PC-3 (cell line): ENCODE results near the gene CHD5. TPM values are rescaled to one million over a fixed set of nuclear protein-coding genes. Genes with fewer than 3 reads are reported as not detected.

Experiments
- ATAC-seq: fragments of 200-7000 bp; cut with Tn5 transposase; 2 replicates; pipeline ENCODE4 v1.9.1; 2020; ENCODE audit warnings: mild to moderate bottlenecking, moderate library complexity
- BruUV-seq: library from RNA; stranded (reverse); fragments of 400-500 nt; replicated peaks from 2 replicates; lab custom pipeline; 2021; lab: Mats Ljungman, UMichigan
- CTCF ChIA-PET: fragments of 300-600 bp; sonication (Branson Sonifier 250); formaldehyde crosslinking; loops from one replicate; lab custom pipeline; 2022; ENCODE audit warnings: antibody characterized with exemption; lab: Charles Lee
- POLR2A ChIA-PET: fragments of 300-600 bp; sonication (Branson Sonifier 250); formaldehyde crosslinking; loops from one replicate; lab custom pipeline; 2022; ENCODE audit warnings: antibody characterized with exemption; ENCODE audit not compliant: unreplicated experiment; lab: Charles Lee
- DNase-seq: peaks from one replicate; pipeline ENCODE4 v3.0.0-alpha.2; 2015
- H2AFZ ChIP-seq: fragments of 300-600 bp; sonication (generic); 2 replicates; pipeline ENCODE4 v1.6.0; 2016; ENCODE audit warnings: antibody characterized with exemption, low read length
- H3F3A ChIP-seq: fragments of 300-600 bp; sonication (generic); one replicate; pipeline ENCODE4 v1.6.0; 2017; ENCODE audit warnings: antibody characterized with exemption, low read length, control low read depth, mild to moderate bottlenecking; ENCODE audit not compliant: unreplicated experiment
- H3K27ac ChIP-seq: fragments of 300-600 bp; sonication (generic); 2 replicates; pipeline ENCODE4 v1.5.1; 2016; ENCODE audit warnings: mild to moderate bottlenecking, low read length
- H3K27me3 ChIP-seq: fragments of 300-600 bp; sonication (generic); 2 replicates; pipeline ENCODE4 v1.6.1; 2016; ENCODE audit warnings: low read length, mixed read lengths
- H3K36me3 ChIP-seq: fragments of 300-600 bp; sonication (generic); 2 replicates; pipeline ENCODE4 v1.6.1; 2016; ENCODE audit warnings: low read depth, mixed run types, low read length, mixed read lengths
- H3K4me1 ChIP-seq: fragments of 300-600 bp; sonication (generic); 2 replicates; pipeline ENCODE4 v1.5.1; 2016; ENCODE audit warnings: low read length; ENCODE audit not compliant: insufficient read depth
- H3K4me2 ChIP-seq: fragments of 300-600 bp; sonication (generic); 2 replicates; pipeline ENCODE4 v1.6.0; 2016; ENCODE audit warnings: low read length
- H3K4me3 ChIP-seq: fragments of 300-600 bp; sonication (generic); 2 replicates; pipeline ENCODE4 v1.5.1; 2016; ENCODE audit warnings: mild to moderate bottlenecking, low read length, mixed read lengths
- H3K79me2 ChIP-seq: fragments of 300-600 bp; sonication (generic); 2 replicates; pipeline ENCODE4 v1.6.1; 2017; ENCODE audit warnings: low read length, mixed read lengths
- H3K9ac ChIP-seq: fragments of 300-600 bp; sonication (generic); 2 replicates; pipeline ENCODE4 v1.6.0; 2016; ENCODE audit warnings: mild to moderate bottlenecking, low read length
- H3K9me2 ChIP-seq: fragments of 300-600 bp; sonication (generic); replicated peaks from 2 replicates; pipeline ENCODE4 v1.6.1; 2016; ENCODE audit warnings: mixed run types, low read length, mixed read lengths
- H3K9me3 ChIP-seq: fragments of 300-600 bp; sonication (generic); 2 replicates; pipeline ENCODE4 v1.6.1; 2016; ENCODE audit warnings: low read length, mixed read lengths
- H4K20me1 ChIP-seq: fragments of 300-600 bp; sonication (generic); 2 replicates; pipeline ENCODE4 v1.6.1; 2016; ENCODE audit warnings: low read length, mixed read lengths
- EZH2 ChIP-seq: fragments of 300-600 bp; sonication (generic); IDR thresholded peaks from one replicate; pipeline ENCODE4 v1.6.1; 2017; ENCODE audit warnings: antibody characterized with exemption, mild to moderate bottlenecking, low read length; ENCODE audit not compliant: unreplicated experiment
- EZH2phosphoT487 ChIP-seq: fragments of 300-600 bp; sonication (generic); IDR thresholded peaks from 2 replicates; pipeline ENCODE4 v1.6.1; 2018; ENCODE audit warnings: mild to moderate bottlenecking, antibody characterized with exemption, low read length, borderline replicate concordance
- intact Hi-C: fragments of 100-400 bp; cut with micrococcal nuclease; formaldehyde crosslinking; loops from 2 replicates; pipeline ENCODE4 v1.9.0; 2023
- total RNA-seq: library from RNA; depleted of rRNA; stranded (reverse); fragments of >200 nt; gene quantifications from 2 replicates; pipeline ENCODE4 v1.2.3, GENCODE V29; 2014
- TF ChIP-seq, protein P1 (sequence below): fragments of 300-600 bp; sonication (generic); conservative IDR thresholded peaks from 2 replicates; pipeline ENCODE4 v1.5.1; 2017; ENCODE audit warnings: antibody characterized with exemption, low read depth, mild to moderate bottlenecking, low read length

CHD5 gene
- total RNA-seq, 1 experiment from 2014 or later: 0.55 TPM

- ATAC-seq (no peak), DNase-seq (no peak)
- H3K4me1 ChIP-seq: no peaks in the 10 kb centered on the region
- H3K36me3 ChIP-seq: no peaks in the 10 kb centered on the region
- H3K9me3 ChIP-seq: no peaks in the 10 kb centered on the region
- H2AFZ ChIP-seq: no peak overlapping the region
- H3K27ac ChIP-seq: no peak overlapping the region
- CTCF ChIA-PET: no interaction called here
- H3K4me2 ChIP-seq: no peak overlapping the region
- no peaks in the 10 kb centered on the region for H3K27me3 ChIP-seq
- no peak overlapping the region for H3K4me3 ChIP-seq
- TF ChIP-seq EZH2 (no peak), EZH2phosphoT487 (no peak)
- TF ChIP-seq, protein P1, sequence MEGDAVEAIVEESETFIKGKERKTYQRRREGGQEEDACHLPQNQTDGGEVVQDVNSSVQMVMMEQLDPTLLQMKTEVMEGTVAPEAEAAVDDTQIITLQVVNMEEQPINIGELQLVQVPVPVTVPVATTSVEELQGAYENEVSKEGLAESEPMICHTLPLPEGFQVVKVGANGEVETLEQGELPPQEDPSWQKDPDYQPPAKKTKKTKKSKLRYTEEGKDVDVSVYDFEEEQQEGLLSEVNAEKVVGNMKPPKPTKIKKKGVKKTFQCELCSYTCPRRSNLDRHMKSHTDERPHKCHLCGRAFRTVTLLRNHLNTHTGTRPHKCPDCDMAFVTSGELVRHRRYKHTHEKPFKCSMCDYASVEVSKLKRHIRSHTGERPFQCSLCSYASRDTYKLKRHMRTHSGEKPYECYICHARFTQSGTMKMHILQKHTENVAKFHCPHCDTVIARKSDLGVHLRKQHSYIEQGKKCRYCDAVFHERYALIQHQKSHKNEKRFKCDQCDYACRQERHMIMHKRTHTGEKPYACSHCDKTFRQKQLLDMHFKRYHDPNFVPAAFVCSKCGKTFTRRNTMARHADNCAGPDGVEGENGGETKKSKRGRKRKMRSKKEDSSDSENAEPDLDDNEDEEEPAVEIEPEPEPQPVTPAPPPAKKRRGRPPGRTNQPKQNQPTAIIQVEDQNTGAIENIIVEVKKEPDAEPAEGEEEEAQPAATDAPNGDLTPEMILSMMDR: no peak
- intact Hi-C loops: no loop called here
- H3K9ac ChIP-seq: no peak overlapping the region
- POLR2A ChIA-PET: no interaction called here
- no peaks in the 10 kb centered on the region for H3K9me2 ChIP-seq
- no TSS peak for BruUV-seq
- H3K79me2 ChIP-seq: no peaks in the 10 kb centered on the region
- H4K20me1 ChIP-seq: no peaks in the 10 kb centered on the region
- no peaks in the 10 kb centered on the region for H3F3A ChIP-seq
These were observed 79.0 kb downstream of the CHD5 start for GRCh38 chr1:6100861-6101783.

- POLR2A ChIA-PET: interaction anchor here (0.7 kb wide), 1 partner anchor 9 kb away, joined by 3 read pairs; no protein-coding TSS in a partner anchor
These were observed 80.0 kb downstream of the CHD5 start for GRCh38 chr1:6099787-6100765.

More at GRCh38 chr1:6099787-6100765, 80.0 kb downstream of the CHD5 start:
- DNase-seq (peak; percentile 51), ATAC-seq (peak; percentile 82)
- H3K27me3 ChIP-seq: no peaks in the 10 kb centered on the region
- H3F3A ChIP-seq: no peaks in the 10 kb centered on the region
- no peaks in the 10 kb centered on the region for H3K4me1 ChIP-seq
- intact Hi-C loops: no loop called here
- H2AFZ ChIP-seq: no peak overlapping the region
- CTCF ChIA-PET: interaction anchor here (0.6 kb wide), 1 partner anchor 33 kb away, joined by 4 read pairs; no protein-coding TSS in a partner anchor
- H3K4me3 ChIP-seq: no peak overlapping the region
- no peaks in the 10 kb centered on the region for H4K20me1 ChIP-seq
- H3K27ac ChIP-seq: no peak overlapping the region
- no peak for TF ChIP-seq EZH2phosphoT487
- TF ChIP-seq, protein P1: peak; percentile 72
- no peak overlapping the region for H3K4me2 ChIP-seq
- no peaks in the 10 kb centered on the region for H3K79me2 ChIP-seq
- H3K9ac ChIP-seq: no peak overlapping the region
- no TSS peak for BruUV-seq
- H3K9me3 ChIP-seq: no peaks in the 10 kb centered on the region
- H3K36me3 ChIP-seq: no peaks in the 10 kb centered on the region
- H3K9me2 ChIP-seq: no peaks in the 10 kb centered on the region
